H1 (cell line): ENCODE data around the gene BCAR1. TPM values are rescaled to one million over a fixed set of nuclear protein-coding genes. Genes with fewer than 3 reads are reported as not detected.

Source experiments
- CTCF ChIA-PET: fragments of 300-600 bp; sonication (Branson Sonifier 250); formaldehyde crosslinking; loops from one replicate; lab custom pipeline; 2021; ENCODE audit not compliant: partially characterized antibody; lab: Charles Lee
- POLR2A ChIA-PET: fragments of 300-600 bp; sonication (Branson Sonifier 250); formaldehyde crosslinking; loops from one replicate; lab custom pipeline; 2021; ENCODE audit warnings: inconsistent platforms; ENCODE audit not compliant: partially characterized antibody; lab: Charles Lee
- DNase-seq, 2 experiments: peaks; one replicate each; pipeline versions ENCODE4 v3.0.0 to v3.0.0-alpha.2; 2010 to 2022; ENCODE audit warnings: low spot score in 2 of 2, low read depth in 1 of 2, mixed read lengths in 1 of 2
- FAIRE-seq: peaks from 2 replicates; lab custom pipeline; 2011; peaks lifted over from hg19 to GRCh38; lab: Jason Lieb, UNC
- H2AFZ ChIP-seq: 2 replicates; pipeline ENCODE4 v1.8.1; 2012; ENCODE audit warnings: low read length, inconsistent platforms
- H2AK5ac ChIP-seq: 2 replicates; pipeline ENCODE4 v1.6.1; 2013; ENCODE audit warnings: low read depth, low read length
- H2BK120ac ChIP-seq: replicated peaks from 2 replicates; pipeline ENCODE3; 2013; ENCODE audit warnings: low read depth, low read length, inconsistent platforms
- H2BK12ac ChIP-seq: 2 replicates; pipeline ENCODE4 v1.6.1; 2013; ENCODE audit warnings: low read depth, low read length
- H2BK15ac ChIP-seq: 2 replicates; pipeline ENCODE4 v1.6.1; 2013; ENCODE audit warnings: low read length
- H2BK20ac ChIP-seq: 2 replicates; pipeline ENCODE4 v1.6.1; 2013; ENCODE audit warnings: low read length
- H2BK5ac ChIP-seq: 2 replicates; pipeline ENCODE4 v1.6.1; 2013; ENCODE audit warnings: low read depth, low read length
- H3K14ac ChIP-seq: 2 replicates; pipeline ENCODE4 v1.6.1; 2013; ENCODE audit warnings: inconsistent platforms; ENCODE audit not compliant: insufficient read length
- H3K18ac ChIP-seq: 2 replicates; pipeline ENCODE4 v1.6.1; 2013; ENCODE audit warnings: low read length; ENCODE audit errors: extremely low read depth
- H3K23ac ChIP-seq: 2 replicates; pipeline ENCODE4 v1.6.1; 2013; ENCODE audit warnings: inconsistent platforms; ENCODE audit not compliant: insufficient read length
- H3K23me2 ChIP-seq: 2 replicates; pipeline ENCODE4 v1.6.1; 2013; ENCODE audit warnings: low read depth, low read length
- H3K27ac ChIP-seq: 2 replicates; pipeline ENCODE4 v1.6.1; 2011; ENCODE audit warnings: low read depth, low read length, inconsistent platforms
- H3K27me3 ChIP-seq, 4 experiments: replicated peaks in 1 of 4; 1 replicate in 1 of 4; 2 replicates in 3 of 4; pipeline versions ENCODE4 v1.6.1 to v1.8.1; 2011 to 2013; ENCODE audit warnings: low read length in 3 of 4, mild to moderate bottlenecking in 3 of 4, inconsistent platforms in 2 of 4, mixed read lengths in 2 of 4, moderate library complexity in 1 of 4; ENCODE audit not compliant: control insufficient read depth in 3 of 4, insufficient read depth in 3 of 4; ENCODE audit errors: extremely low read depth in 1 of 4
- H3K36me3 ChIP-seq, 4 experiments: 2 replicates each; pipeline versions ENCODE4 v1.6.1 to v1.8.1; 2011 to 2013; ENCODE audit warnings: mild to moderate bottlenecking in 4 of 4, low read length in 3 of 4, moderate library complexity in 2 of 4, control low read depth in 1 of 4, inconsistent platforms in 1 of 4; ENCODE audit not compliant: insufficient read depth in 4 of 4, control insufficient read depth in 2 of 4
- H3K4ac ChIP-seq: replicated peaks from 2 replicates; pipeline ENCODE3; 2013; ENCODE audit warnings: low read length, low read depth, mixed read lengths, inconsistent platforms; ENCODE audit not compliant: insufficient read length
- H3K4me1 ChIP-seq, 4 experiments: replicated peaks in 1 of 4; 1 replicate in 1 of 4; 2 replicates in 3 of 4; pipeline versions ENCODE4 v1.6.1 to v1.8.1; 2011 to 2013; ENCODE audit warnings: low read length in 3 of 4, inconsistent platforms in 2 of 4, mixed read lengths in 1 of 4; ENCODE audit not compliant: insufficient read depth in 4 of 4, control insufficient read depth in 3 of 4
- H3K4me2 ChIP-seq, 2 experiments: 2 replicates each; pipeline versions ENCODE4 v1.6.1 to v1.8.1; 2011 to 2013; ENCODE audit warnings: low read depth in 2 of 2, low read length in 2 of 2, control low read depth in 1 of 2, inconsistent platforms in 1 of 2, mild to moderate bottlenecking in 1 of 2; ENCODE audit not compliant: insufficient read depth in 1 of 2
- H3K4me3 ChIP-seq, 4 experiments: fragments of 200-600, 300-600 bp in 1 of 4; sonication (generic), shearing (Covaris generic), sonication (Bioruptor Twin) in 1 of 4; 2 replicates each; pipeline versions ENCODE4 v1.5.1 to v1.8.1; 2011 to 2016; ENCODE audit warnings: low read length in 4 of 4, low read depth in 3 of 4, control low read depth in 2 of 4, inconsistent platforms in 2 of 4, mild to moderate bottlenecking in 2 of 4, mixed read lengths in 1 of 4, moderate library complexity in 1 of 4; ENCODE audit not compliant: insufficient read depth in 2 of 4; ENCODE audit errors: extremely low read depth in 1 of 4
- H3K56ac ChIP-seq: replicated peaks from 2 replicates; pipeline ENCODE3; 2013; ENCODE audit warnings: low read depth, mild to moderate bottlenecking, mixed read lengths, low read length, inconsistent platforms; ENCODE audit not compliant: insufficient read length
- H3K79me1 ChIP-seq: 2 replicates; pipeline ENCODE4 v1.6.1; 2013; ENCODE audit warnings: low read depth, low read length, control low read depth
- H3K79me2 ChIP-seq, 2 experiments: 2 replicates each; pipeline versions ENCODE4 v1.6.1 to v1.8.1; 2012 to 2013; ENCODE audit warnings: low read length in 2 of 2, mild to moderate bottlenecking in 2 of 2, inconsistent platforms in 1 of 2; ENCODE audit not compliant: insufficient read depth in 2 of 2, control insufficient read depth in 1 of 2
- H3K9ac ChIP-seq, 4 experiments: replicated peaks in 1 of 4; 1 replicate in 1 of 4; 2 replicates in 3 of 4; pipeline versions ENCODE4 v1.6.1 to v1.8.1; 2011 to 2013; ENCODE audit warnings: low read depth in 3 of 4, low read length in 3 of 4, control low read depth in 2 of 4, mild to moderate bottlenecking in 2 of 4, moderate library complexity in 2 of 4, inconsistent platforms in 1 of 4; ENCODE audit errors: extremely low read depth in 1 of 4
- H3K9me3 ChIP-seq, 2 experiments: 2 replicates each; pipeline versions ENCODE4 v1.6.1 to v1.8.1; 2012 to 2013; ENCODE audit warnings: mild to moderate bottlenecking in 2 of 2, moderate library complexity in 2 of 2, control low read depth in 1 of 2, inconsistent platforms in 1 of 2, low read depth in 1 of 2, low read length in 1 of 2, mixed read lengths in 1 of 2; ENCODE audit not compliant: insufficient read depth in 2 of 2
- H4K20me1 ChIP-seq, 2 experiments: replicated peaks in 1 of 2; 2 replicates each; pipeline versions ENCODE3 to v1.8.1; 2011 to 2013; ENCODE audit warnings: inconsistent platforms in 2 of 2, low read length in 2 of 2, mild to moderate bottlenecking in 1 of 2; ENCODE audit not compliant: insufficient read depth in 2 of 2, control insufficient read depth in 1 of 2
- H4K5ac ChIP-seq: 2 replicates; pipeline ENCODE4 v1.6.1; 2013; ENCODE audit warnings: low read length, low read depth, mixed read lengths, inconsistent platforms; ENCODE audit not compliant: insufficient read length
- H4K8ac ChIP-seq: 2 replicates; pipeline ENCODE4 v1.8.0; 2013; ENCODE audit warnings: mild to moderate bottlenecking, moderate library complexity, low read length, inconsistent platforms; ENCODE audit not compliant: insufficient read depth; ENCODE audit errors: extremely low read depth
- H4K91ac ChIP-seq: replicated peaks from 2 replicates; pipeline ENCODE3; 2013; ENCODE audit warnings: low read length, mixed read lengths, inconsistent platforms; ENCODE audit not compliant: insufficient read length
- ASH2L ChIP-seq: fragments of 200-600, 300-600 bp; sonication (generic); IDR thresholded peaks from one replicate; pipeline ENCODE4 v1.7.1; 2017; ENCODE audit warnings: low read length
- BCL11A ChIP-seq, 2 experiments: IDR thresholded peaks; one replicate each; pipeline ENCODE4 v1.6.1; 2011; ENCODE audit warnings: low read depth in 2 of 2, low read length in 2 of 2, mild to moderate bottlenecking in 2 of 2
- CREB1 ChIP-seq: IDR thresholded peaks from 2 replicates; pipeline ENCODE4 v1.6.1; 2012; ENCODE audit warnings: inconsistent platforms
- CTBP2 ChIP-seq: IDR thresholded peaks from 2 replicates; pipeline ENCODE4 v1.7.0; 2011; ENCODE audit warnings: borderline replicate concordance, mild to moderate bottlenecking, moderate library complexity, mixed read lengths, low read length; ENCODE audit not compliant: insufficient read depth, insufficient read length
- NRF1 ChIP-seq: IDR thresholded peaks from 2 replicates; pipeline ENCODE4 v1.6.1; 2011; ENCODE audit warnings: mild to moderate bottlenecking, low read depth, low read length, improper control_type of control experiment
- SRF ChIP-seq: IDR thresholded peaks from 2 replicates; pipeline ENCODE4 v1.6.1; 2011; ENCODE audit warnings: mild to moderate bottlenecking, low read depth, low read length, moderate library complexity
- WGBS, 2 experiments: shearing (Covaris generic) in 1 of 2; methylation state at CpG; one replicate each; pipeline versions ENCODE4 v1.1.6 to v1.1.7; 2013 to 2015; ENCODE audit warnings: low lambda C conversion rate in 2 of 2, mixed read lengths in 2 of 2, inconsistent platforms in 1 of 2, low coverage in 1 of 2, missing lambda C conversion rate in 1 of 2; ENCODE audit not compliant: insufficient replicate concordance in 2 of 2, insufficient coverage in 1 of 2, insufficient read length in 1 of 2; ENCODE audit errors: extremely low coverage in 1 of 2, missing lambda C conversion rate in 1 of 2; 5-methylcytosine and 5-hydroxymethylcytosine counted together
- polyA plus RNA-seq, 7 experiments: library from polyadenylated mRNA; depleted of rRNA in 3 of 7; stranded (reverse) in 5 of 7; unstranded in 2 of 7; fragments of >200 nt in 5 of 7; fragments of 200-250 nt in 2 of 7; gene quantifications; 1 replicate in 5 of 7; 2 replicates in 1 of 7; 4 replicates in 1 of 7; pipeline versions ENCODE4 v1.2.1 to v1.2.3, GENCODE V29; 2011 to 2013; ENCODE audit warnings: missing spikeins in 2 of 7, mixed read lengths in 2 of 7
- total RNA-seq: library from RNA; stranded (reverse); fragmentation: NEBNext Ultra II Directional; extraction: Animal tissue kit (Norgen Biotek cat#: 25700); gene quantifications from 2 replicates; pipeline ENCODE4 v1.2.1, GENCODE V29; 2021

Gene BCAR1
- total and polyA plus RNA-seq, 2 of the 8 experiments (the other 6 are each of a cell fraction or from before 2014, with no cell fraction given): 59.8 to 105 TPM

DNA sequence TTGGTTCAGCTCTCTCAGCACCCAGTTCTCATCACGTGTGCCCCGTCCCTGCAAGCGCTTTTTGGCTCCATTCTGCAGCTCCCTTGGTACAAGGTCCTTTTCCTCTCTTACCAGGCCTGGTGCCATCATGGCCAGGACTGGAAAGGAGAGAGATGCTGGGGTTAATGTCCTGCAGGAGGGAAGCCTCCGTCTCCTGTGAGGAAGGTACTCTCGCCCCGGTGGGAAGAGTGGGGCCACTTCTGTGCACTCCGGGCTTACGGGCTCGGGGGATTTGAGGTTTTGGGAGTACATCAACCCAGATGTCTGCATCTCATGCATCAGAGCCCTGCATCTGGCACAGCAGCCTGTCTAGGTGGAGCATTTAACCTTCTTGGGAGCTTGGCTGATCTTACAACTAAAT lies 54.6 kb downstream of the BCAR1 start:
- Histone ChIP-seq H2AFZ (no peak overlapping the region), H3K14ac (no peak overlapping the region), H2AK5ac (no peak overlapping the region), H3K4me3 (no peak overlapping the region), H2BK20ac (no peak overlapping the region), H3K23me2 (no peaks in the 10 kb centered on the region), H3K56ac (no peak overlapping the region), H4K8ac (no peak overlapping the region), H4K5ac (no peak overlapping the region), H2BK5ac (no peak overlapping the region), H3K27ac (no peak overlapping the region), H3K23ac (no peak overlapping the region), H4K20me1 (no peaks in the 10 kb centered on the region), H2BK15ac (no peak overlapping the region), H3K9ac (no peak overlapping the region), H3K79me1 (no peaks in the 10 kb centered on the region), H3K4me1 (peaks cover 0 to 2% (median 0%) of the 10 kb centered on the region in 4 experiments; a peak in 3 of 7 replicates), H3K9me3 (no peaks in the 10 kb centered on the region), H3K18ac (no peak overlapping the region), H4K91ac (no peak overlapping the region), H3K4me2 (no peak overlapping the region), H2BK120ac (no peak overlapping the region), H3K79me2 (no peaks in the 10 kb centered on the region), H3K4ac (no peak overlapping the region), H2BK12ac (no peak overlapping the region), H3K27me3 (no peaks in the 10 kb centered on the region), H3K36me3 (no peaks in the 10 kb centered on the region)
- POLR2A ChIA-PET: interaction anchor here (1.1 kb wide), 1 partner anchor 38 kb away, joined by 3 read pairs; no protein-coding TSS in a partner anchor
- 83% methylated on average over 9 of the region's 9 CpGs; no CpG with 5 or more reads in 1 of the 2 experiments for WGBS, 2 experiments
- DNase-seq (no peak), FAIRE-seq (no peak)
- CTCF ChIA-PET: interaction anchor here (0.9 to 10.4 kb wide), 11 partner anchors 10 to 425 kb away, joined by 3 to 157 read pairs (median 5); partner anchors contain the start of gene CTRB1
- TF ChIP-seq SRF: no peak
- TF ChIP-seq BCL11A (IDR thresholded peaks at IDR 0.05; ENCODE audit: low read depth in 2 of 2, low read length in 2 of 2): no peak
- TF ChIP-seq CTBP2: no peak
- no peak for TF ChIP-seq CREB1
- no peak for TF ChIP-seq ASH2L
- TF ChIP-seq NRF1: no peak
